ENCODE measurements around the gene SHISA9. TPM values are rescaled to one million over a fixed set of nuclear protein-coding genes. Genes with fewer than 3 reads are reported as not detected.

SHISA9 gene
- total RNA-seq, 1 experiment from 2014 or later, result 0.16 TPM

DNA sequence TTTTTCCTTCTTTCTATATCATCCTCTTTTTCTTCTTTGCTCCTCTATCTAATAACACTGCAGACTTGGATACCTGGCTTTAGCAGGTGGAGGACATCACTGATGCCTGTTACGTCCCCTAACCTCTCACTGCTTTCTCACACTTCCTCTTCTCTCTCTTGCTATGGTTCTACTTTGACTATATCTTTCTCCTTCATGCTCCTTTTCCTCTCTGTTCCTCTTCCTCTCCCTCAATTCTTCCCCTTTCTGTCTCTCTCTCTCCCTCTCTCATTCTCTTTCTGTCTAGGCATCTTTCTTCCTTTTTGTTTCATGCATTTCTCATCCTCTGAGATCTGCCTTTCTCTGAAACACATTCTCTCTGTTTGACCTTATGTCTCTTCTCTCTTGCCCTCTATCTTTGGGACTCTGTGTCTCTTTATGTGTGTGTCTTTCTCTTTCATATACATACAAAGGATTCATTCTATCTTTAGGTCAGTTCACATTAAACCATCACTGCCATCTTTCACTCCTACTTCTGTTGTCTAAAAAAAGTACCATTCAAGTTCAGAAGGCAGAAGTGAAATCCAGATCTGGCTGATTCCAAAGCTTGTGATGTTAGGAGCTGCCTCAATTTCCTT is 353.7 kb downstream of the SHISA9 start:
- no peak for DNase-seq (ENCODE audit: low read depth)

- DNase-seq (ENCODE audit: low read depth), result no peak
Observed at GRCh38 chr16:13262270-13263090, 361.1 kb downstream of the SHISA9 start.

GRCh38 chr16:13264749-13265552 is 363.6 kb downstream of the SHISA9 start:
- DNase-seq (ENCODE audit: low read depth), result no peak

GRCh38 chr16:13269359-13269758 is 368.0 kb downstream of the SHISA9 start:
- DNase-seq (ENCODE audit: low read depth), result no peak

DNA sequence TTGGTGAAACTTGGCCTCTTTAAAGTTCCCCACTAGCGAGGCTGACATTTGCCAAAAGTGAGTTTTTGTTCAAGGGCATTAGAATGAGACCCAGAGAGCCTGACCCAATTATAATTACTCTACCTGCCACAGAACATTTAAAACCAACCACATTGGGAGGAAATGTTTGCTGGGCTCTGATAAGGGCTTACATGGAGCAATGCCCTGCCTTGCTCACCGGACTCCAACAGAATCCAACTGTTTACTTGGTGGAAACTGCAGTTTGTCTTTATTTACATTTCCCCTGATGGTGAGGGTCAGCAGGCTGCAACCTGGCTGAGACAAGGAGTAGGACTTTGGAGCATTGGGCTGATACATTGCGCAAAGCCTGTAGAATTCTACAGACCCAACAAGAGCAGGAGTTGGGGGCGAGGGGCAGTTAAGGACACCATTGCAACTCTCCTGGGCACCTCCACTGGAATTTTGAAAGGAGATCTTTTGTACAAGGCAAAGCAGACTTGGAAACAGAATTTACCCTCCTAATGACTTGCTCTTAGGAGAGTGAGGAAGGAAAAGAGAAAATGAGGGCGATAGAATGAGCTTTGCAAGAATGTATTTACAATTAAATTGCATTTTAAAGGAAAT is 368.6 kb downstream of the SHISA9 start:
- DNase-seq (ENCODE audit: low read depth), result no peak

- DNase-seq (ENCODE audit: low read depth), result no peak
Observed at GRCh38 chr16:13270602-13271001, 369.2 kb downstream of the SHISA9 start.

DNA sequence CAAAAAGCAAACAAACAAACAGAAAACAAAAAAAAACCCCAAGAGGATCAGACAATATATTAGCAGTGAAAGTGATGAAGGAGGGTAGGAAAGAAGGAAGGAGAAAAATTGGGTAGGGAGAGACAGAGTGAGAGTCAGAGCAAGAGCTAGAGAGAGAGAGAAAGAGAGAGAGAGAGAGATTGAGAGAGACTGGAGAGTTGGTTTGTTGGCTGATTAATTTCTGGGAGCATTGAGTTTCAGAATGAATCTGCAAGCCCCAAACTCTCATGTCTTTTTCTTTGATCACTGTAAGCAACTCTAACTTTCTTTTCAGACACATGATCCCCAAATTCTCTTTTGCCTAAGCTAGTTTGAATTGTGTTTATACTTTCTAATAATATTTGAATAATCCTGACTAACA is 388.1 kb downstream of the SHISA9 start:
- no peak for DNase-seq (ENCODE audit: low read depth)

Other genes starting within 250 kb of the SHISA9 start
- 11.1 and 11.9 TPM in 2 replicates for gene CPPED1, start 97.7 kb upstream of the SHISA9 start, total RNA-seq (2014; rRNA removed; shearing (Covaris generic))

Data from HT1080 (cell line).